GM12878 (cell line): ENCODE results near the gene AMDHD2. TPM values are rescaled to one million over a fixed set of nuclear protein-coding genes. Genes with fewer than 3 reads are reported as not detected.

ENCODE experiments used
- ATAC-seq: fragments of 200-7000 bp; cut with Tn5 transposase; 3 replicates; pipeline ENCODE4 v1.9.1; 2020; ENCODE audit warnings: mild to moderate bottlenecking, moderate library complexity
- BruUV-seq: library from RNA; stranded (reverse); fragments of 400-500 nt; replicated peaks from 2 replicates; lab custom pipeline; 2021; lab: Mats Ljungman, UMichigan
- CTCF ChIA-PET: fragments of 300-600 bp; sonication (Branson Sonifier 250); formaldehyde crosslinking; extraction: SDS; loops from one replicate; lab custom pipeline; 2021; ENCODE audit warnings: inconsistent platforms; lab: Yijun Ruan, JAX
- POLR2A ChIA-PET: fragments of 350-600 bp; formaldehyde crosslinking; extraction: SDS; loops from one replicate; lab custom pipeline; 2021; ENCODE audit warnings: inconsistent platforms; lab: Charles Lee
- RAD21 ChIA-PET: fragments of 300-600 bp; sonication (Branson Sonifier 250); formaldehyde crosslinking; loops from one replicate; lab custom pipeline; 2023; ENCODE audit warnings: antibody characterized with exemption; ENCODE audit not compliant: unreplicated experiment; lab: Charles Lee
- SMC1A ChIA-PET: fragments of 300-600 bp; sonication (Branson Sonifier 250); formaldehyde crosslinking; loops from one replicate; lab custom pipeline; 2023; ENCODE audit not compliant: unreplicated experiment, uncharacterized antibody; lab: Charles Lee
- DNase-seq: peaks from one replicate; pipeline ENCODE4 v3.0.0-alpha.2; 2011; ENCODE audit warnings: low read depth, low spot score
- FAIRE-seq: peaks from 3 replicates; lab custom pipeline; 2011; peaks lifted over from hg19 to GRCh38; lab: Jason Lieb, UNC
- H2AFZ ChIP-seq: 2 replicates; pipeline ENCODE4 v1.6.0; 2011; ENCODE audit warnings: low read depth, low read length, control low read depth; ENCODE audit not compliant: control insufficient read depth
- H3K27ac ChIP-seq: 2 replicates; pipeline ENCODE4 v1.5.1; 2011; ENCODE audit warnings: control low read depth; ENCODE audit not compliant: control insufficient read depth, insufficient read depth
- H3K27me3 ChIP-seq, 2 experiments: replicated peaks in 1 of 2; 2 replicates each; pipeline versions ENCODE4 v1.6.0 to v1.6.1; 2011; ENCODE audit warnings: low read length in 1 of 2; ENCODE audit not compliant: control insufficient read depth in 2 of 2, insufficient read depth in 2 of 2
- H3K36me3 ChIP-seq, 2 experiments: 2 replicates each; pipeline ENCODE4 v1.5.1; 2011; ENCODE audit warnings: low read length in 1 of 2; ENCODE audit not compliant: control insufficient read depth in 2 of 2, insufficient read depth in 2 of 2
- H3K4me1 ChIP-seq: 2 replicates; pipeline ENCODE4 v1.6.1; 2011; ENCODE audit warnings: mild to moderate bottlenecking, low read length, moderate library complexity, mixed read lengths; ENCODE audit not compliant: control insufficient read depth, insufficient read depth
- H3K4me2 ChIP-seq: 2 replicates; pipeline ENCODE4 v1.6.0; 2011; ENCODE audit warnings: control low read depth; ENCODE audit not compliant: control insufficient read depth, insufficient read depth
- H3K4me3 ChIP-seq: fragments of 200-600 bp; sonication (generic); 2 replicates; pipeline ENCODE4 v1.5.1; 2016
- H3K79me2 ChIP-seq: 2 replicates; pipeline ENCODE4 v1.6.0; 2011; ENCODE audit warnings: low read length; ENCODE audit not compliant: control insufficient read depth, insufficient read depth
- H3K9ac ChIP-seq: 2 replicates; pipeline ENCODE4 v1.8.0; 2011; ENCODE audit warnings: low read length, control low read depth, mixed read lengths; ENCODE audit not compliant: control insufficient read depth, insufficient read depth
- H3K9me3 ChIP-seq: replicated peaks from 3 replicates; pipeline ENCODE4 v1.5.1; 2011; ENCODE audit warnings: mild to moderate bottlenecking, low read length; ENCODE audit not compliant: control insufficient read depth, insufficient read depth
- H4K20me1 ChIP-seq: 2 replicates; pipeline ENCODE4 v1.6.0; 2011; ENCODE audit not compliant: control insufficient read depth, insufficient read depth
- CBX3 ChIP-seq: fragments of 200-600 bp; sonication (generic); IDR thresholded peaks from 2 replicates; pipeline ENCODE4 v1.6.1; 2016; ENCODE audit warnings: low read depth, borderline replicate concordance
- SPI1 ChIP-seq: IDR thresholded peaks from 2 replicates; pipeline ENCODE4 v1.6.1; 2011; ENCODE audit warnings: low read depth, mild to moderate bottlenecking, low read length, moderate library complexity, borderline replicate concordance; ENCODE audit not compliant: insufficient read depth
- ZNF207 ChIP-seq: fragments of 450-650 bp; IDR thresholded peaks from 2 replicates; pipeline ENCODE4 v1.6.1; 2014; ENCODE audit warnings: antibody characterized with exemption, mild to moderate bottlenecking, borderline replicate concordance
- WGBS: methylation state at CpG from one replicate; pipeline ENCODE4 v1.1.6; 2016; ENCODE audit warnings: low lambda C conversion rate; ENCODE audit not compliant: insufficient replicate concordance, insufficient coverage; ENCODE audit errors: missing lambda C conversion rate; 5-methylcytosine and 5-hydroxymethylcytosine counted together
- in situ Hi-C: fragments of 300-500 bp; cut with MboI; formaldehyde crosslinking; loops from 9 replicates; pipeline ENCODE4 v1.14.3; 2018; ENCODE audit warnings: mixed read lengths
- intact Hi-C: fragments of 100-400 bp; cut with micrococcal nuclease; formaldehyde crosslinking; loops from one replicate; pipeline ENCODE4 v1.14.2; 2022; ENCODE audit not compliant: unreplicated experiment
- polyA plus RNA-seq, 11 experiments: library from polyadenylated mRNA; depleted of rRNA in 4 of 11; unstranded in 6 of 11; stranded (reverse) in 5 of 11; fragments of >200 nt; fragmentation: Nextera tagmentation in 4 of 11; fragmentation: Illumina TruSeq in 1 of 11; extraction: Ambion mirVana in 4 of 11; extraction: Trizol in 1 of 11; gene quantifications; 1 replicate in 1 of 11; 2 replicates in 10 of 11; pipeline versions ENCODE4 v1.2.1 to v1.2.3, GENCODE V29; 2011 to 2016; ENCODE audit warnings: inconsistent platforms in 2 of 11, missing spikeins in 2 of 11, low read depth in 1 of 11
- total RNA-seq, 4 experiments: library from RNA; depleted of rRNA in 3 of 4; stranded (reverse); fragments of >200 nt in 3 of 4; fragmentation: Illumina TruSeq in 1 of 4; extraction: Trizol in 1 of 4; gene quantifications; 2 replicates each; pipeline versions ENCODE4 v1.2.1 to v1.2.3, GENCODE V29; 2013 to 2021
- TF ChIP-seq, protein P1 (sequence below): fragments of 450-650 bp; IDR thresholded peaks from 2 replicates; pipeline ENCODE4 v1.6.1; 2017; ENCODE audit warnings: mild to moderate bottlenecking, moderate library complexity
- TF ChIP-seq, protein P2 (sequence below): fragments of 450-650 bp; IDR thresholded peaks from 2 replicates; pipeline ENCODE4 v1.6.1; 2017; ENCODE audit warnings: low read depth, mild to moderate bottlenecking, moderate library complexity

Gene AMDHD2
- total and polyA plus RNA-seq, 10 of the 15 experiments (the other 5 are each of a cell fraction or from before 2014, with no cell fraction given) = 0.60 to 41.8 (median 24.3) TPM; not detected in 1

DNA sequence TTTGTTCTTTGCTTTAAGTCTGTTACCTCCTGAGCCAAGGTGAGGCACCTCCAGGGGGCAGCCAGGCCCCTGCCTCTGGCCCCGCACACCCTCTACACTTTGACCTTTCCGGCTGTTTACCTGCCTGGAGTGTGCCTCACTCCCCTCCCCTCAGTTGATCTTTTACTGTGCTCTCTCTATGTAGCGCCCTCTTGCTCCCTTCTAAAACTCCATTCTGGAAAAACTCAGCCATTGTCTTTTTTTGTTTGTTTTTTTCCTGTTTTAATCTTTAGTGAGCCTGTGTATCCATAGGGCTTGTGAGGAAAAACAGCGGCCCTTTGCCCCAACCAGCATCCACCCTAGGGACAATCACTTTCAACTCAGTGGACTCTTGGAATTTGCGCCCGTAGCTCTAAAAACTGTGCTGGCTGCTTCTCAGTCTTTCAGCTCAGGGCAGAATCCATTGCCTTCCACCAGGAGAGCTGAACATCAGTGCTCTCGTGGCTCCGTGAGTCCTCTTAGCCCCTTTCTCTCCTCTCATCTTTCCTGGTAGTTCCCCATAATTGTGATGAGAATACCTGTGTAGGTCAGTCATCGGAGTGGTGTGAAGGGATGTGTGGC, 4.3 kb downstream of the AMDHD2 start:
- H3K4me3 ChIP-seq = no peak overlapping the region
- FAIRE-seq (no peak), DNase-seq (no peak), ATAC-seq (no peak)
- no TSS peak for BruUV-seq
- H3K79me2 ChIP-seq = peaks cover 9% of the 10 kb centered on the region
- peaks cover 9 to 24% of the 10 kb centered on the region in 2 experiments; a peak in 3 of 4 replicates for H3K36me3 ChIP-seq
- in situ Hi-C loops (no loop called here), intact Hi-C loops (no loop called here)
- ChIA-PET SMC1A (no interaction called here), POLR2A (no interaction called here), RAD21 (no interaction called here), CTCF (no interaction called here)
- H4K20me1 ChIP-seq = peaks cover 3% of the 10 kb centered on the region; the same call in 1 of the 2 replicates
- TF ChIP-seq ZNF207 (no peak), CBX3 (no peak), SPI1 (no peak)
- TF ChIP-seq, protein P1, sequence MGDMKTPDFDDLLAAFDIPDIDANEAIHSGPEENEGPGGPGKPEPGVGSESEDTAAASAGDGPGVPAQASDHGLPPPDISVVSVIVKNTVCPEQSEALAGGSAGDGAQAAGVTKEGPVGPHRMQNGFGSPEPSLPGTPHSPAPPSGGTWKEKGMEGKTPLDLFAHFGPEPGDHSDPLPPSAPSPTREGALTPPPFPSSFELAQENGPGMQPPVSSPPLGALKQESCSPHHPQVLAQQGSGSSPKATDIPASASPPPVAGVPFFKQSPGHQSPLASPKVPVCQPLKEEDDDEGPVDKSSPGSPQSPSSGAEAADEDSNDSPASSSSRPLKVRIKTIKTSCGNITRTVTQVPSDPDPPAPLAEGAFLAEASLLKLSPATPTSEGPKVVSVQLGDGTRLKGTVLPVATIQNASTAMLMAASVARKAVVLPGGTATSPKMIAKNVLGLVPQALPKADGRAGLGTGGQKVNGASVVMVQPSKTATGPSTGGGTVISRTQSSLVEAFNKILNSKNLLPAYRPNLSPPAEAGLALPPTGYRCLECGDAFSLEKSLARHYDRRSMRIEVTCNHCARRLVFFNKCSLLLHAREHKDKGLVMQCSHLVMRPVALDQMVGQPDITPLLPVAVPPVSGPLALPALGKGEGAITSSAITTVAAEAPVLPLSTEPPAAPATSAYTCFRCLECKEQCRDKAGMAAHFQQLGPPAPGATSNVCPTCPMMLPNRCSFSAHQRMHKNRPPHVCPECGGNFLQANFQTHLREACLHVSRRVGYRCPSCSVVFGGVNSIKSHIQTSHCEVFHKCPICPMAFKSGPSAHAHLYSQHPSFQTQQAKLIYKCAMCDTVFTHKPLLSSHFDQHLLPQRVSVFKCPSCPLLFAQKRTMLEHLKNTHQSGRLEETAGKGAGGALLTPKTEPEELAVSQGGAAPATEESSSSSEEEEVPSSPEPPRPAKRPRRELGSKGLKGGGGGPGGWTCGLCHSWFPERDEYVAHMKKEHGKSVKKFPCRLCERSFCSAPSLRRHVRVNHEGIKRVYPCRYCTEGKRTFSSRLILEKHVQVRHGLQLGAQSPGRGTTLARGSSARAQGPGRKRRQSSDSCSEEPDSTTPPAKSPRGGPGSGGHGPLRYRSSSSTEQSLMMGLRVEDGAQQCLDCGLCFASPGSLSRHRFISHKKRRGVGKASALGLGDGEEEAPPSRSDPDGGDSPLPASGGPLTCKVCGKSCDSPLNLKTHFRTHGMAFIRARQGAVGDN = no peak
- TF ChIP-seq, protein P2, sequence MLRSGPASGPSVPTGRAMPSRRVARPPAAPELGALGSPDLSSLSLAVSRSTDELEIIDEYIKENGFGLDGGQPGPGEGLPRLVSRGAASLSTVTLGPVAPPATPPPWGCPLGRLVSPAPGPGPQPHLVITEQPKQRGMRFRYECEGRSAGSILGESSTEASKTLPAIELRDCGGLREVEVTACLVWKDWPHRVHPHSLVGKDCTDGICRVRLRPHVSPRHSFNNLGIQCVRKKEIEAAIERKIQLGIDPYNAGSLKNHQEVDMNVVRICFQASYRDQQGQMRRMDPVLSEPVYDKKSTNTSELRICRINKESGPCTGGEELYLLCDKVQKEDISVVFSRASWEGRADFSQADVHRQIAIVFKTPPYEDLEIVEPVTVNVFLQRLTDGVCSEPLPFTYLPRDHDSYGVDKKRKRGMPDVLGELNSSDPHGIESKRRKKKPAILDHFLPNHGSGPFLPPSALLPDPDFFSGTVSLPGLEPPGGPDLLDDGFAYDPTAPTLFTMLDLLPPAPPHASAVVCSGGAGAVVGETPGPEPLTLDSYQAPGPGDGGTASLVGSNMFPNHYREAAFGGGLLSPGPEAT = no peak
- no peak overlapping the region for H3K9ac ChIP-seq
- H3K27me3 ChIP-seq = no peaks in the 10 kb centered on the region
- H3K4me1 ChIP-seq = peaks cover 7% of the 10 kb centered on the region
- H3K9me3 ChIP-seq = no peaks in the 10 kb centered on the region
- no peak overlapping the region for H3K4me2 ChIP-seq
- 79% methylated on average over 9 of the region's 9 CpGs for WGBS
- H2AFZ ChIP-seq = no peak overlapping the region
- H3K27ac ChIP-seq = no peak overlapping the region
